Hepatocyte (in vitro differentiated cells): ENCODE results near the gene COQ4. TPM values are rescaled to one million over a fixed set of nuclear protein-coding genes. Genes with fewer than 3 reads are reported as not detected.

ENCODE experiments used
- DNase-seq: peaks from one replicate; pipeline ENCODE4 v3.0.0-alpha.2; 2016; ENCODE audit warnings: low spot score
- H2AFZ ChIP-seq: fragments of 200-600 bp; sonication (generic); 2 replicates; pipeline ENCODE4 v1.6.0; 2016; ENCODE audit warnings: antibody characterized with exemption, mild to moderate bottlenecking
- H3K27ac ChIP-seq: fragments of 200-600 bp; sonication (generic); 2 replicates; pipeline ENCODE4 v1.5.1; 2016; ENCODE audit warnings: mild to moderate bottlenecking
- H3K27me3 ChIP-seq: fragments of 200-600 bp; sonication (generic); 2 replicates; pipeline ENCODE4 v1.6.1; 2016
- H3K36me3 ChIP-seq: fragments of 200-600 bp; sonication (generic); replicated peaks from 2 replicates; pipeline ENCODE4 v1.5.1; 2016; ENCODE audit warnings: low read depth; ENCODE audit not compliant: insufficient read depth
- H3K4me1 ChIP-seq: fragments of 200-600 bp; sonication (generic); 2 replicates; pipeline ENCODE4 v1.5.1; 2016; ENCODE audit warnings: mild to moderate bottlenecking, moderate library complexity; ENCODE audit not compliant: insufficient read depth
- H3K4me2 ChIP-seq: fragments of 200-600 bp; sonication (generic); 2 replicates; pipeline ENCODE4 v1.6.0; 2016
- H3K4me3 ChIP-seq: fragments of 200-600 bp; sonication (generic); 2 replicates; pipeline ENCODE4 v1.5.1; 2016; ENCODE audit warnings: mild to moderate bottlenecking
- H3K79me2 ChIP-seq: fragments of 200-600 bp; sonication (generic); 2 replicates; pipeline ENCODE4 v1.6.0; 2017; ENCODE audit warnings: mild to moderate bottlenecking
- H3K9me2 ChIP-seq: fragments of 200-600 bp; sonication (generic); replicated peaks from 2 replicates; pipeline ENCODE4 v1.6.0; 2017; ENCODE audit warnings: mild to moderate bottlenecking; ENCODE audit not compliant: insufficient read depth
- H3K9me3 ChIP-seq: fragments of 200-600 bp; sonication (generic); 2 replicates; pipeline ENCODE4 v1.5.1; 2016; ENCODE audit warnings: low read depth, mild to moderate bottlenecking
- H4K20me1 ChIP-seq: fragments of 200-600 bp; sonication (generic); 2 replicates; pipeline ENCODE4 v1.6.0; 2016; ENCODE audit warnings: mild to moderate bottlenecking; ENCODE audit not compliant: insufficient read depth, poor library complexity, severe bottlenecking
- CTCF ChIP-seq: fragments of 200-600 bp; sonication (generic); IDR thresholded peaks from 2 replicates; pipeline ENCODE4 v1.5.1; 2016; ENCODE audit warnings: antibody characterized with exemption, mild to moderate bottlenecking; ENCODE audit not compliant: poor library complexity
- EZH2 ChIP-seq: fragments of 200-600 bp; sonication (generic); IDR thresholded peaks from 2 replicates; pipeline ENCODE4 v1.6.1; 2016; ENCODE audit warnings: antibody characterized with exemption, mild to moderate bottlenecking, borderline replicate concordance
- EZH2phosphoT487 ChIP-seq: fragments of 200-600 bp; sonication (generic); IDR thresholded peaks from one replicate; pipeline ENCODE4 v1.6.1; 2018; ENCODE audit warnings: antibody characterized with exemption, mild to moderate bottlenecking, low read depth, moderate library complexity; ENCODE audit not compliant: unreplicated experiment, severe bottlenecking
- WGBS: methylation state at CpG from one replicate; pipeline ENCODE4 v1.1.6; 2016; ENCODE audit warnings: low lambda C conversion rate; ENCODE audit errors: missing lambda C conversion rate; 5-methylcytosine and 5-hydroxymethylcytosine counted together
- polyA plus RNA-seq: library from polyadenylated mRNA; unstranded; fragments of >200 nt; fragmentation: Nextera tagmentation; extraction: Ambion mirVana; gene quantifications from 2 replicates; pipeline ENCODE4 v1.2.1, GENCODE V29; 2016
- total RNA-seq: library from RNA; depleted of rRNA; stranded (reverse); fragments of >200 nt; gene quantifications from 2 replicates; pipeline ENCODE4 v1.2.3, GENCODE V29; 2014

COQ4 gene
- total and polyA plus RNA-seq, 2 experiments from 2014 or later = 35.2 to 40.9 TPM

- 96% methylated on average over 13 of the region's 13 CpGs for WGBS
- H3K4me2 ChIP-seq = no peak overlapping the region
- no peak for TF ChIP-seq CTCF
- TF ChIP-seq EZH2phosphoT487 = no peak
- TF ChIP-seq EZH2 = no peak
Observed at GRCh38 chr9:128325629-128326028, 3.0 kb downstream of the COQ4 start.

GRCh38 chr9:128333451-128333869 lies 10.8 kb downstream of the COQ4 start:
- no peaks in the 10 kb centered on the region for H4K20me1 ChIP-seq
- H3K79me2 ChIP-seq = no peaks in the 10 kb centered on the region
- no peak overlapping the region for H3K27ac ChIP-seq
- H2AFZ ChIP-seq = no peak overlapping the region
- no peaks in the 10 kb centered on the region for H3K4me1 ChIP-seq
- H3K4me2 ChIP-seq = no peak overlapping the region
- no peak for TF ChIP-seq EZH2
- no peak for TF ChIP-seq EZH2phosphoT487
- TF ChIP-seq CTCF = no peak
- 92% methylated on average over 11 of the region's 11 CpGs for WGBS
- no peaks in the 10 kb centered on the region for H3K36me3 ChIP-seq
- no peak overlapping the region for H3K4me3 ChIP-seq
- H3K9me2 ChIP-seq = no peaks in the 10 kb centered on the region
- no peaks in the 10 kb centered on the region for H3K9me3 ChIP-seq
- no peaks in the 10 kb centered on the region for H3K27me3 ChIP-seq
- DNase-seq = no peak

More at GRCh38 chr9:128325629-128326028, 3.0 kb downstream of the COQ4 start:
- Histone ChIP-seq H4K20me1 (peaks cover 5% of the 10 kb centered on the region), H3K4me1 (peaks cover 13% of the 10 kb centered on the region), H3K36me3 (no peaks in the 10 kb centered on the region), H3K27me3 (no peaks in the 10 kb centered on the region), H2AFZ (no peak overlapping the region), H3K4me3 (no peak overlapping the region), H3K27ac (no peak overlapping the region), H3K9me2 (no peaks in the 10 kb centered on the region), H3K79me2 (peaks cover 32% of the 10 kb centered on the region), H3K9me3 (no peaks in the 10 kb centered on the region)
- no peak for DNase-seq

GRCh38 chr9:128335161-128335560 lies 12.5 kb downstream of the COQ4 start:
- Histone ChIP-seq H4K20me1 (no peaks in the 10 kb centered on the region), H3K9me3 (no peaks in the 10 kb centered on the region), H3K27ac (no peak overlapping the region), H3K4me2 (no peak overlapping the region), H3K4me3 (no peak overlapping the region), H3K9me2 (no peaks in the 10 kb centered on the region), H3K4me1 (peaks cover 3% of the 10 kb centered on the region), H3K79me2 (no peaks in the 10 kb centered on the region), H2AFZ (no peak overlapping the region), H3K36me3 (no peaks in the 10 kb centered on the region), H3K27me3 (no peaks in the 10 kb centered on the region)
- DNase-seq = no peak
- 94% methylated on average over 7 of the region's 7 CpGs for WGBS
- TF ChIP-seq CTCF = no peak
- no peak for TF ChIP-seq EZH2phosphoT487
- no peak for TF ChIP-seq EZH2

GRCh38 chr9:128335914-128336313 lies 13.3 kb downstream of the COQ4 start:
- TF ChIP-seq EZH2 (no peak), CTCF (no peak), EZH2phosphoT487 (no peak)
- no peaks in the 10 kb centered on the region for H3K36me3 ChIP-seq
- H3K4me3 ChIP-seq = no peak overlapping the region
- no peaks in the 10 kb centered on the region for H4K20me1 ChIP-seq
- no peak overlapping the region for H3K27ac ChIP-seq
- 91% methylated on average over 2 of the region's 2 CpGs for WGBS
- no peak overlapping the region for H3K4me2 ChIP-seq
- DNase-seq = no peak
- H3K9me3 ChIP-seq = no peaks in the 10 kb centered on the region
- no peaks in the 10 kb centered on the region for H3K79me2 ChIP-seq
- H3K27me3 ChIP-seq = no peaks in the 10 kb centered on the region
- peaks cover 3% of the 10 kb centered on the region for H3K4me1 ChIP-seq
- no peak overlapping the region for H2AFZ ChIP-seq
- H3K9me2 ChIP-seq = no peaks in the 10 kb centered on the region
